T-cell (primary cell): ENCODE measurements around the gene ALX4. TPM values are rescaled to one million over a fixed set of nuclear protein-coding genes. Genes with fewer than 3 reads are reported as not detected.
A peak's percentile ranks its signal among the peaks of the same experiment; 100 is the strongest.

Source experiments
- ATAC-seq, 4 experiments: fragments of 200-7000 bp in 3 of 4; fragments of 150-1000 bp in 1 of 4; cut with Tn5 transposase; replicated peaks in 1 of 4; 1 replicate in 3 of 4; 2 replicates in 1 of 4; pipeline ENCODE4 v1.10.0; 2021; ENCODE audit warnings: moderate library complexity in 3 of 4, mild to moderate bottlenecking in 2 of 4, moderate number of reproducible peaks in 1 of 4
- CTCF ChIA-PET, 2 donors: fragments of 300-600 bp; sonication (Branson Sonifier 250); formaldehyde crosslinking; loops; one replicate each; lab custom pipeline; 2022; ENCODE audit warnings: antibody characterized with exemption in 2 of 2; lab: Charles Lee
- POLR2A ChIA-PET, 2 donors: fragments of 300-600 bp; sonication (Branson Sonifier 250); formaldehyde crosslinking; loops; one replicate each; lab custom pipeline; 2022; ENCODE audit warnings: antibody characterized with exemption in 2 of 2; lab: Charles Lee
- DNase-seq, 35 experiments: peaks; one replicate each; pipeline versions ENCODE4 v3.0.0 to v3.0.0-alpha.2; 2013 to 2023
- H3K27ac ChIP-seq: one replicate; pipeline ENCODE4 v1.5.1; 2013; ENCODE audit warnings: low read length
- H3K27me3 ChIP-seq, 2 experiments: replicated peaks in 1 of 2; 1 replicate in 1 of 2; 2 replicates in 1 of 2; pipeline versions ENCODE4 v1.6.1 to v1.7.0; 2013; ENCODE audit warnings: low read length in 1 of 2, mixed read lengths in 1 of 2; ENCODE audit not compliant: control insufficient read depth in 2 of 2, insufficient read depth in 2 of 2; ENCODE audit errors: extremely low read depth in 1 of 2
- H3K36me3 ChIP-seq, 2 donors: 1 replicate in 1 of 2; 2 replicates in 1 of 2; pipeline versions ENCODE4 v1.6.1 to v1.7.0; 2013; ENCODE audit warnings: low read length in 1 of 2; ENCODE audit not compliant: control insufficient read depth in 2 of 2, insufficient read depth in 1 of 2; ENCODE audit errors: extremely low read depth in 1 of 2
- H3K4me1 ChIP-seq, 2 experiments: 1 replicate in 1 of 2; 2 replicates in 1 of 2; pipeline versions ENCODE4 v1.6.1 to v1.7.0; 2013; ENCODE audit warnings: low read length in 2 of 2, mixed read lengths in 1 of 2; ENCODE audit not compliant: insufficient read depth in 2 of 2, control insufficient read depth in 1 of 2; ENCODE audit errors: extremely low read depth in 1 of 2
- H3K4me3 ChIP-seq, 2 donors: 1 replicate in 1 of 2; 2 replicates in 1 of 2; pipeline versions ENCODE4 v1.5.1 to v1.7.0; 2013; ENCODE audit warnings: mild to moderate bottlenecking in 2 of 2, low read length in 1 of 2, moderate library complexity in 1 of 2; ENCODE audit not compliant: control insufficient read depth in 1 of 2; ENCODE audit errors: extremely low read depth in 1 of 2
- H3K9me3 ChIP-seq: 2 replicates; pipeline ENCODE4 v1.7.0; 2013
- H3K27ac Mint-ChIP-seq, 2 donors: one replicate each; pipeline ENCODE4 v1.8.0; 2020 to 2021; ENCODE audit warnings: mild to moderate bottlenecking in 2 of 2, mixed read lengths in 2 of 2
- H3K27me3 Mint-ChIP-seq, 2 donors: one replicate each; pipeline ENCODE4 v1.8.0; 2021 to 2022; ENCODE audit warnings: mixed read lengths in 2 of 2
- H3K36me3 Mint-ChIP-seq: one replicate; pipeline ENCODE4 v1.8.0; 2021; ENCODE audit warnings: mixed read lengths
- H3K4me1 Mint-ChIP-seq, 3 donors: one replicate each; pipeline ENCODE4 v1.8.0; 2020 to 2022; ENCODE audit warnings: mixed read lengths in 3 of 3, mild to moderate bottlenecking in 1 of 3
- H3K4me3 Mint-ChIP-seq, 3 donors: one replicate each; pipeline ENCODE4 v1.8.0; 2020 to 2022; ENCODE audit warnings: mild to moderate bottlenecking in 3 of 3, mixed read lengths in 3 of 3, moderate library complexity in 3 of 3
- H3K9me3 Mint-ChIP-seq, 3 donors: one replicate each; pipeline ENCODE4 v1.8.0; 2020 to 2022; ENCODE audit warnings: mixed read lengths in 3 of 3
- WGBS: methylation state at CpG from one replicate; pipeline ENCODE4 v1.1.5; 2013; ENCODE audit warnings: missing lambda C conversion rate; ENCODE audit not compliant: insufficient coverage; 5-methylcytosine and 5-hydroxymethylcytosine counted together
- total RNA-seq, 35 experiments: library from RNA in 6 of 35; stranded (reverse) in 6 of 35; fragments of 120-200 nt in 1 of 35; gene quantifications; one replicate each; pipeline versions ENCODE4 v1.2.1 to v1.2.4 and lab custom pipeline; 2013 to 2026

ALX4 gene
- total RNA-seq, 5 donors from 2014 or later (not counting 1 experiment from before 2014, with no cell fraction given) = not detected

- H3K27me3 Mint-ChIP-seq = peaks cover 57 to 77% of the 10 kb centered on the region in 2 donors
- H3K9me3 Mint-ChIP-seq = no peaks in the 10 kb centered on the region
- CTCF ChIA-PET = no interaction called here
These were observed 23.6 kb upstream of the ALX4 start for GRCh38 chr11:44333271-44334218.

GRCh38 chr11:44332665-44333064 lies 22.7 kb upstream of the ALX4 start:
- Histone ChIP-seq H3K4me3 (no peak overlapping the region), H3K27ac (no peak overlapping the region), H3K9me3 (no peaks in the 10 kb centered on the region), H3K4me1 (no peaks in the 10 kb centered on the region), H3K27me3 (peaks cover 4 to 53% of the 10 kb centered on the region in 2 experiments), H3K36me3 (no peaks in the 10 kb centered on the region)
- Mint-ChIP-seq H3K9me3 (no peaks in the 10 kb centered on the region), H3K27ac (no peak overlapping the region), H3K27me3 (peaks cover 57 to 77% of the 10 kb centered on the region in 2 donors), H3K4me1 (peaks cover 0 to 1% (median 0%) of the 10 kb centered on the region in 3 donors), H3K4me3 (no peak overlapping the region), H3K36me3 (no peaks in the 10 kb centered on the region)
- no peak for DNase-seq
- ChIA-PET CTCF (no interaction called here), POLR2A (no interaction called here)
- no peak for ATAC-seq
- WGBS = 52% methylated on average over 5 of the region's 6 CpGs

More at GRCh38 chr11:44333271-44334218, 23.6 kb upstream of the ALX4 start:
- Histone ChIP-seq H3K9me3 (no peaks in the 10 kb centered on the region), H3K4me3 (no peak overlapping the region), H3K27ac (no peak overlapping the region), H3K27me3 (peaks cover 0 to 45% of the 10 kb centered on the region in 2 experiments), H3K36me3 (no peaks in the 10 kb centered on the region), H3K4me1 (no peaks in the 10 kb centered on the region)
- Mint-ChIP-seq H3K4me3 (no peak overlapping the region), H3K27ac (no peak overlapping the region), H3K4me1 (peaks cover 0 to 1% (median 0%) of the 10 kb centered on the region in 3 donors), H3K36me3 (no peaks in the 10 kb centered on the region)
- DNase-seq (no peak), ATAC-seq (no peak)
- WGBS = 73% methylated on average over 11 of the region's 14 CpGs
- POLR2A ChIA-PET = no interaction called here

- H3K4me1 Mint-ChIP-seq = peaks cover 0 to 5% (median 0%) of the 10 kb centered on the region in 3 donors
- H3K27me3 Mint-ChIP-seq = peaks cover 72 to 79% of the 10 kb centered on the region in 2 donors
- Histone ChIP-seq H3K36me3 (no peaks in the 10 kb centered on the region), H3K4me1 (no peaks in the 10 kb centered on the region), H3K27ac (no peak overlapping the region), H3K9me3 (no peaks in the 10 kb centered on the region), H3K27me3 (peaks cover 5 to 70% of the 10 kb centered on the region in 2 experiments), H3K4me3 (no peak overlapping the region)
- WGBS = 51% methylated on average over 4 of the region's 8 CpGs
- no peak for ATAC-seq
- no peaks in the 10 kb centered on the region for H3K9me3 Mint-ChIP-seq
- no peak overlapping the region for H3K4me3 Mint-ChIP-seq
- ChIA-PET POLR2A (no interaction called here), CTCF (no interaction called here)
- H3K36me3 Mint-ChIP-seq = no peaks in the 10 kb centered on the region
- H3K27ac Mint-ChIP-seq = no peak overlapping the region
- no peak for DNase-seq
These were observed 19.7 kb upstream of the ALX4 start for GRCh38 chr11:44329472-44330230.

- Mint-ChIP-seq H3K9me3 (no peaks in the 10 kb centered on the region), H3K4me1 (peaks cover 0 to 5% (median 0%) of the 10 kb centered on the region in 3 donors), H3K4me3 (no peak overlapping the region), H3K27me3 (peaks cover 78 to 79% of the 10 kb centered on the region in 2 donors), H3K36me3 (no peaks in the 10 kb centered on the region), H3K27ac (peak overlapping the region in 1 of 2 donors; percentile 3)
- POLR2A ChIA-PET = no interaction called here
- CTCF ChIA-PET = no interaction called here
- Histone ChIP-seq H3K36me3 (no peaks in the 10 kb centered on the region), H3K4me1 (no peaks in the 10 kb centered on the region), H3K4me3 (no peak overlapping the region), H3K27me3 (peaks cover 7 to 69% of the 10 kb centered on the region in 2 experiments), H3K27ac (no peak overlapping the region), H3K9me3 (no peaks in the 10 kb centered on the region)
- DNase-seq (no peak), ATAC-seq (no peak)
- WGBS = 13% methylated on average over 3 of the region's 11 CpGs
These were observed 18.3 kb upstream of the ALX4 start for GRCh38 chr11:44328138-44328660.

GRCh38 chr11:44327730-44328129 lies 17.8 kb upstream of the ALX4 start:
- H3K9me3 Mint-ChIP-seq = no peaks in the 10 kb centered on the region
- no peak overlapping the region for H3K4me3 Mint-ChIP-seq
- ATAC-seq = no peak
- Histone ChIP-seq H3K27ac (no peak overlapping the region), H3K4me3 (no peak overlapping the region), H3K4me1 (no peaks in the 10 kb centered on the region), H3K27me3 (peaks cover 11 to 72% of the 10 kb centered on the region in 2 experiments), H3K36me3 (no peaks in the 10 kb centered on the region), H3K9me3 (no peaks in the 10 kb centered on the region)
- ChIA-PET POLR2A (no interaction called here), CTCF (no interaction called here)
- peaks cover 77 to 82% of the 10 kb centered on the region in 2 donors for H3K27me3 Mint-ChIP-seq
- 71% methylated on average over 7 of the region's 10 CpGs for WGBS
- H3K36me3 Mint-ChIP-seq = no peaks in the 10 kb centered on the region
- H3K4me1 Mint-ChIP-seq = peaks cover 0 to 5% (median 0%) of the 10 kb centered on the region in 3 donors
- H3K27ac Mint-ChIP-seq = no peak overlapping the region
- DNase-seq = no peak
